BLaER1 treated with 17β-estradiol and CSF1 and Interleukin-3, amounts not matched to agents 10 nM and 100 nM (cell line): ENCODE results near the gene TTC39A.

Experiments
- H3K27ac ChIP-seq, 11 experiments: shearing (Covaris generic); formaldehyde crosslinking; 2 replicates each; pipeline ENCODE4 v1.8.1; 2022
- H3K27me3 ChIP-seq, 11 experiments: shearing (Covaris generic); formaldehyde crosslinking; 2 replicates each; pipeline ENCODE4 v1.8.1; 2022
- H3K36me3 ChIP-seq, 11 experiments: shearing (Covaris generic); formaldehyde crosslinking; 2 replicates each; pipeline ENCODE4 v1.8.1; 2022
- H3K4me1 ChIP-seq, 10 experiments: shearing (Covaris generic); formaldehyde crosslinking; 2 replicates each; pipeline ENCODE4 v1.8.1; 2022
- H3K4me2 ChIP-seq, 11 experiments: shearing (Covaris generic); formaldehyde crosslinking; 2 replicates each; pipeline ENCODE4 v1.8.1; 2022
- H3K4me3 ChIP-seq, 10 experiments: shearing (Covaris generic); formaldehyde crosslinking; 2 replicates each; pipeline ENCODE4 v1.8.1; 2022
- H3K9ac ChIP-seq, 11 experiments: shearing (Covaris generic); formaldehyde crosslinking; 2 replicates each; pipeline ENCODE4 v1.8.1; 2022
- H3K9me3 ChIP-seq, 11 experiments: shearing (Covaris generic); formaldehyde crosslinking; replicated peaks in 1 of 11; 2 replicates each; pipeline ENCODE4 v1.8.1; 2022
- H4K20me1 ChIP-seq, 11 experiments: shearing (Covaris generic); formaldehyde crosslinking; 2 replicates each; pipeline ENCODE4 v1.8.1; 2022
- Cebpa-rat ChIP-seq, 11 experiments: shearing (Covaris generic); IDR thresholded peaks; 2 replicates each; pipeline ENCODE4 v1.8.1; 2022

Gene TTC39A

DNA sequence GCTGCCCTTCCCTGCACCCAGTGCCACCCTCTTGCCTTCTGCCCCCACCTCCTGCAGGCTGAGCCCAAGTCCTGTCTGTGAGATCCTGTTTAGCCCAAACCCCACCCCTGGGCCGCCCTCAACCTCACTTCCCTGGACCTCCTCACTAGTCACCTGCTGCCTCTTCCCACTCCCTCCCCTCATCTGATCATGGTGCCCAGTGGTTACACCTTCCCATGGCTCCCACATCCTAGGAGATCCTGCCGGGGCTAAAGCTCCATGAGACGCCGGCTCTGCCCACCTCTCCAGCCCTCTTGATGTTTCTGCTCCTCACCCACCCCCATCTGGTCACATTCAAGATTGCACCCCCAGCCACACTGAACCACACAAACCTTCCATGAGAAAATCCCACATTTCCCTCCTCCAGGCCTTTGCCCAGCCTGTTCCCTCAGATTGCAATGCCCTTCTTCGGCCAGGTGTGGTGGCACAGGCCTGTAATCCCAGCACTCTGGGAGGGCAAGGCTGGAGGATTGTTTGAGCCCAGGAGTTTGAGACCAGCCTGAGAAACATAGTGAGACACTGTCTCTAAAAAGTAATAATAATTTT lies 17.0 kb downstream of the TTC39A start:
- Histone ChIP-seq H3K27ac (peak overlapping the region in 4 of 11 experiments; percentile 42 to 62 (median 56); a peak in 6 of 22 replicates), H3K27me3 (no peaks in the 10 kb centered on the region), H3K4me3 (no peak overlapping the region), H4K20me1 (no peaks in the 10 kb centered on the region), H3K9ac (no peak overlapping the region), H3K9me3 (no peaks in the 10 kb centered on the region), H3K36me3 (no peaks in the 10 kb centered on the region), H3K4me2 (peak overlapping the region in 5 of 11 experiments; percentile 55 to 79 (median 71); a peak in 9 of 22 replicates), H3K4me1 (peaks cover 23 to 53% (median 33%) of the 10 kb centered on the region in 10 experiments)
- TF ChIP-seq Cebpa-rat (IDR thresholded peaks at IDR 0.05), result no peak

GRCh38 chr1:51312718-51313117 lies 17.6 kb downstream of the TTC39A start:
- Histone ChIP-seq H3K27me3 (no peaks in the 10 kb centered on the region), H3K4me2 (peak overlapping the region in 3 of 11 experiments; percentile 55 to 79 (median 59); a peak in 4 of 22 replicates)

DNA sequence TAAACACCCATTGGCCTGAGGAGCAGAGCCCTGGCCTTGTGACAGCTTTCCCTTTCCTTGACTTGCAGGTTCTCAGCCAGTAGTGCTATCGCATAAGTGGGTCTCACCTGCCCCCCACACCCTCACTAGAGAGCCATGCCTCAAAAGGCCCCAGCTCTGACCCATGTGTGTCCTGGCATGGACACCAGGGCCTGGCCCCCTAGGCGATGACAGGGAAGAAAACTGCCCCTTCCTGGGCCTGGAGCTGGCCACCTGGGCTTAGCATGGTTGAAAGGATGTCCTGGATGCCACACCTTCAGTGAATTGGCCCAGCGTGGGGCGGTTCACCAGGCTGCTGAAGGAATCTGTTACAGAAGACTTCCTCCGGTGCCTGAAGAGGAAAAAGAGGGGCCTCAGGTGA lies 18.5 kb downstream of the TTC39A start:
- H4K20me1 ChIP-seq, result no peaks in the 10 kb centered on the region
- peak overlapping the region in 8 of 11 experiments; percentile 47 to 83 (median 71); a peak in 3 of 22 replicates for H3K4me2 ChIP-seq
- no peak for TF ChIP-seq Cebpa-rat (IDR thresholded peaks at IDR 0.05)
- H3K9ac ChIP-seq, result no peak overlapping the region
- H3K36me3 ChIP-seq, result no peaks in the 10 kb centered on the region
- peak overlapping the region in 1 of 11 experiments; percentile 7; a peak in 1 of 22 replicates for H3K27ac ChIP-seq
- H3K27me3 ChIP-seq, result no peaks in the 10 kb centered on the region
- H3K4me3 ChIP-seq, result no peak overlapping the region
- peaks cover 23 to 53% (median 32%) of the 10 kb centered on the region in 10 experiments for H3K4me1 ChIP-seq
- H3K9me3 ChIP-seq, result no peaks in the 10 kb centered on the region

More at GRCh38 chr1:51312718-51313117, 17.6 kb downstream of the TTC39A start:
- peaks cover 23 to 53% (median 33%) of the 10 kb centered on the region in 10 experiments for H3K4me1 ChIP-seq
- no peaks in the 10 kb centered on the region for H4K20me1 ChIP-seq
- H3K36me3 ChIP-seq, result no peaks in the 10 kb centered on the region
- no peak for TF ChIP-seq Cebpa-rat (IDR thresholded peaks at IDR 0.05)
- no peak overlapping the region; a peak in 1 of 22 replicates for H3K27ac ChIP-seq
- no peak overlapping the region for H3K4me3 ChIP-seq
- H3K9ac ChIP-seq, result no peak overlapping the region
- H3K9me3 ChIP-seq, result no peaks in the 10 kb centered on the region

DNA sequence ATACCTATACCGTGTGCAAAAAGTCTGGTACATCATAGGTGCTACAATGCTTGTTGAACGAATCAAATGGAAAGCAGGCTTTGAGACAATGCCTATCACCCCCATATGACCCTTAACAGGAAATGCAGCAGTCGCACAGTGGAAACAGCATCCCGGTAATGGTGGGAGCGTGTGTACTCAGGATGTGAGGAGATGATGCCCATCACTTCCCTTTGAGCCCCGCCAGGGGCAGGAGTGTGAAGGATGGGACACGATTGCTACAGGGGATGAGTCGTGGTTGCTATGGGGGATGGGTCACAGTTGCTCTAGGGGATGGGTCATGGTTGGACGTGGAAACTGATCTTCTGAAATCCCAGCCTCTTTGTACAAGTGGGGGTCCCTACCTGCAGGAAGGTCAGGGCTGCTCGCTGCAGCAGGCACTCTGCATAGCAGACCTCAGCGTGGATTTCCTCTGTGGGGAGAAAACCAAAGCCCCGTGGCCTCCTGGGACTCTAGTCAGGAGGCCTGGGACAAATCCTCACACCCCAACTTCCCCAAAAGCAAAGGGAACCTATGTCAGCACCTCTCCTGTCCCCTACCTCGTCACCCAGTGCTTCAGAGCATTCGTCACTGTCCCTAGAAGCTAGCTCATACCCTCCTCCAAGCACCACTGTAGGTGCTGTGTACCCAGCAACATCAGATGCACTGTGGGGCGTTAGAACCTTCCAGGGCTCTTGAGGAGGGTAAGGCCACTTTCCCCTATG lies 19.3 kb downstream of the TTC39A start:
- peak overlapping the region; percentile 46 to 83 (median 68) for H3K4me2 ChIP-seq
- no peaks in the 10 kb centered on the region for H3K36me3 ChIP-seq
- H3K4me1 ChIP-seq, result peaks cover 23 to 53% (median 32%) of the 10 kb centered on the region in 10 experiments

GRCh38 chr1:51309291-51309690 lies 21.1 kb downstream of the TTC39A start:
- no peak overlapping the region for H3K4me3 ChIP-seq
- H3K4me2 ChIP-seq, result no peak overlapping the region
- no peaks in the 10 kb centered on the region for H3K27me3 ChIP-seq
- H3K4me1 ChIP-seq, result peaks cover 20 to 47% (median 27%) of the 10 kb centered on the region in 10 experiments
- no peak overlapping the region for H3K9ac ChIP-seq
- H3K27ac ChIP-seq, result no peak overlapping the region
- H3K36me3 ChIP-seq, result no peaks in the 10 kb centered on the region
- no peaks in the 10 kb centered on the region; a peak in 1 of 22 replicates for H4K20me1 ChIP-seq
- H3K9me3 ChIP-seq, result no peaks in the 10 kb centered on the region
- TF ChIP-seq Cebpa-rat (IDR thresholded peaks at IDR 0.05), result no peak

More for the DNA sequence above, 19.3 kb downstream of the TTC39A start:
- TF ChIP-seq Cebpa-rat (IDR thresholded peaks at IDR 0.05), result no peak
- peak overlapping the region in 6 of 11 experiments; percentile 7 to 44 (median 28); a peak in 6 of 22 replicates for H3K27ac ChIP-seq
- no peaks in the 10 kb centered on the region for H3K9me3 ChIP-seq
- H3K9ac ChIP-seq, result no peak overlapping the region
- H3K4me3 ChIP-seq, result no peak overlapping the region
- H3K27me3 ChIP-seq, result no peaks in the 10 kb centered on the region
- H4K20me1 ChIP-seq, result no peaks in the 10 kb centered on the region

- no peaks in the 10 kb centered on the region for H3K27me3 ChIP-seq
- peaks cover 15 to 47% (median 27%) of the 10 kb centered on the region in 10 experiments for H3K4me1 ChIP-seq
- no peak overlapping the region for H3K9ac ChIP-seq
- H3K27ac ChIP-seq, result no peak overlapping the region
- no peak overlapping the region for H3K4me3 ChIP-seq
- TF ChIP-seq Cebpa-rat (IDR thresholded peaks at IDR 0.05), result no peak
- H3K36me3 ChIP-seq, result no peaks in the 10 kb centered on the region
- no peak overlapping the region for H3K4me2 ChIP-seq
- no peaks in the 10 kb centered on the region for H3K9me3 ChIP-seq
- no peaks in the 10 kb centered on the region; a peak in 1 of 22 replicates for H4K20me1 ChIP-seq
Measured at GRCh38 chr1:51308636-51309035, 21.7 kb downstream of the TTC39A start.

GRCh38 chr1:51306950-51307349 lies 23.4 kb downstream of the TTC39A start:
- no peak for TF ChIP-seq Cebpa-rat (IDR thresholded peaks at IDR 0.05)
- Histone ChIP-seq H3K27ac (no peak overlapping the region), H3K9ac (no peak overlapping the region), H3K4me1 (peaks cover 15 to 37% (median 30%) of the 10 kb centered on the region in 10 experiments), H3K4me2 (no peak overlapping the region), H4K20me1 (no peaks in the 10 kb centered on the region; a peak in 1 of 22 replicates), H3K4me3 (no peak overlapping the region), H3K36me3 (no peaks in the 10 kb centered on the region), H3K27me3 (no peaks in the 10 kb centered on the region), H3K9me3 (no peaks in the 10 kb centered on the region)

DNA sequence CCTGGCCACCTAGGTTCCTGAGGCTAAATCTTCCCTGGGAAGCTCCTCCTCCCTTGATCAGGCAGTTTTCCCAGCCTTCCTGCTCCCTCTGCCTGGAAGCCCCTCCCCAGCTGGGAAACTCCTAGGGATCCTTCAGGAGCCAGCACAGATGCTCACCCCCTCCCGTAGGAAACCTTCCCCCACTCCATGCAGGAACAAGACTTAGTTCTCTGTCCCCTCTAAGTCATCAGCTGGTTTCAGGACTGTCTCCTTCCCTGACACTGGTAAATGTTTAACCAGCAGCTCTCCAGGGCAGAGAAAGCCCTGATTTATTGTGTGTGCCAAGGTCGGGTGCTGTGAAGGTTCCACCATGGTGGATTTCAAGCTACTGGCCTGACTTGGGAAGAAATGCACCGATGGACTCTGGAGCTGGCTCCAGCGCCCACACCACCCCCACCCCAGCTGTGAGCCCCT lies 25.0 kb downstream of the TTC39A start:
- H4K20me1 ChIP-seq, result no peaks in the 10 kb centered on the region; a peak in 1 of 22 replicates
- peaks cover 6 to 34% (median 26%) of the 10 kb centered on the region in 10 experiments; a peak in 19 of 20 replicates for H3K4me1 ChIP-seq
- no peak for TF ChIP-seq Cebpa-rat (IDR thresholded peaks at IDR 0.05)
- no peaks in the 10 kb centered on the region for H3K27me3 ChIP-seq
- no peaks in the 10 kb centered on the region for H3K9me3 ChIP-seq
- H3K4me2 ChIP-seq, result no peak overlapping the region
- H3K27ac ChIP-seq, result no peak overlapping the region
- H3K4me3 ChIP-seq, result no peak overlapping the region
- H3K36me3 ChIP-seq, result no peaks in the 10 kb centered on the region
- no peak overlapping the region for H3K9ac ChIP-seq

- peak overlapping the region in 1 of 11 experiments; percentile 55; a peak in 2 of 22 replicates for H3K9ac ChIP-seq
- no peaks in the 10 kb centered on the region for H3K27me3 ChIP-seq
- peaks cover 4 to 32% (median 23%) of the 10 kb centered on the region in 10 experiments; a peak in 18 of 20 replicates for H3K4me1 ChIP-seq
- peak overlapping the region in 3 of 11 experiments; percentile 19 to 73 (median 59); a peak in 4 of 22 replicates for H3K27ac ChIP-seq
- no peak for TF ChIP-seq Cebpa-rat (IDR thresholded peaks at IDR 0.05)
- H3K4me3 ChIP-seq, result no peak overlapping the region
- H3K9me3 ChIP-seq, result peaks cover 0 to 6% (median 3%) of the 10 kb centered on the region in 11 experiments; a peak in 17 of 22 replicates
- no peaks in the 10 kb centered on the region; a peak in 1 of 22 replicates for H4K20me1 ChIP-seq
- H3K36me3 ChIP-seq, result no peaks in the 10 kb centered on the region
- H3K4me2 ChIP-seq, result peak overlapping the region in 5 of 11 experiments; percentile 60 to 73 (median 71); a peak in 6 of 22 replicates
Measured at GRCh38 chr1:51304360-51304759, 26.0 kb downstream of the TTC39A start.
